Lung (tissue), 12 donors: ENCODE measurements around the gene VOPP1. TPM values are rescaled to one million over a fixed set of nuclear protein-coding genes. Genes with fewer than 3 reads are reported as not detected.

ENCODE experiments used
- ATAC-seq: fragments of 200-7000 bp; cut with Tn5 transposase; one replicate; pipeline ENCODE4 v1.9.1; 2020; ENCODE audit warnings: moderate number of reproducible peaks; ENCODE audit not compliant: insufficient read depth, low FRiP score
- DNase-seq, 3 donors: peaks; one replicate each; pipeline ENCODE4 v3.0.0-alpha.2; 2013 to 2017
- H3K27ac ChIP-seq, 2 donors: one replicate each; pipeline ENCODE4 v1.5.1; 2013; ENCODE audit warnings: mild to moderate bottlenecking in 2 of 2, moderate library complexity in 2 of 2, control low read depth in 1 of 2, inconsistent platforms in 1 of 2, low read depth in 1 of 2, low read length in 1 of 2
- H3K27me3 ChIP-seq, 3 donors: one replicate each; pipeline ENCODE4 v1.5.1; 2013; ENCODE audit warnings: low read length in 2 of 3; ENCODE audit not compliant: control insufficient read depth in 3 of 3, insufficient read depth in 3 of 3
- H3K36me3 ChIP-seq, 4 donors: one replicate each; pipeline ENCODE4 v1.5.1; 2013; ENCODE audit warnings: low read length in 4 of 4, mild to moderate bottlenecking in 1 of 4, moderate library complexity in 1 of 4; ENCODE audit not compliant: control insufficient read depth in 4 of 4, insufficient read depth in 4 of 4
- H3K4me1 ChIP-seq, 5 donors: one replicate each; pipeline ENCODE4 v1.5.1; 2013; ENCODE audit warnings: low read length in 5 of 5, mild to moderate bottlenecking in 2 of 5, moderate library complexity in 1 of 5; ENCODE audit not compliant: control insufficient read depth in 5 of 5, insufficient read depth in 5 of 5
- H3K4me3 ChIP-seq: one replicate; pipeline ENCODE4 v1.5.1; 2013; ENCODE audit warnings: mild to moderate bottlenecking, control low read depth, moderate library complexity
- H3K9ac ChIP-seq, 2 donors: one replicate each; pipeline ENCODE4 v1.5.1; 2013; ENCODE audit warnings: low read length in 2 of 2, control low read depth in 1 of 2; ENCODE audit not compliant: insufficient read depth in 1 of 2
- H3K9me3 ChIP-seq, 4 donors: one replicate each; pipeline ENCODE4 v1.5.1; 2013; ENCODE audit warnings: low read length in 3 of 4, mild to moderate bottlenecking in 1 of 4, moderate library complexity in 1 of 4; ENCODE audit not compliant: control insufficient read depth in 4 of 4, insufficient read depth in 3 of 4
- WGBS, 2 donors: extraction: QIAGEN DNeasy Blood & Tissue Kit; methylation state at CpG; one replicate each; pipeline ENCODE4 v1.1.7; 2013; 5-methylcytosine and 5-hydroxymethylcytosine counted together
- polyA plus RNA-seq, 2 donors: library from polyadenylated mRNA; stranded (reverse); fragments of 200-250 nt; gene quantifications; one replicate each; pipeline ENCODE4 v1.2.1, GENCODE V29; 2013
- total RNA-seq, 2 donors: library from RNA; depleted of rRNA in 1 of 2; stranded (reverse); fragments of >200 nt in 1 of 2; gene quantifications; one replicate each; pipeline ENCODE4 v1.2.1, GENCODE V29; 2014 to 2021
- TF ChIP-seq, protein P1 (sequence below): IDR thresholded peaks from 2 replicates; pipeline ENCODE4 v1.5.1; 2012; ENCODE audit warnings: mild to moderate bottlenecking; ENCODE audit errors: control extremely low read depth, extremely low read depth
- donor health status: control.
- donor health status: control.
- donor health status: Bipolar disorder and iron deficiency.
- donor health status: healthy.
- donor health status: DM: yes; HTN: yes; CAD: no.

Gene VOPP1
- total and polyA plus RNA-seq, 4 donors = 25.8 to 64.0 (median 38.0) TPM

DNA sequence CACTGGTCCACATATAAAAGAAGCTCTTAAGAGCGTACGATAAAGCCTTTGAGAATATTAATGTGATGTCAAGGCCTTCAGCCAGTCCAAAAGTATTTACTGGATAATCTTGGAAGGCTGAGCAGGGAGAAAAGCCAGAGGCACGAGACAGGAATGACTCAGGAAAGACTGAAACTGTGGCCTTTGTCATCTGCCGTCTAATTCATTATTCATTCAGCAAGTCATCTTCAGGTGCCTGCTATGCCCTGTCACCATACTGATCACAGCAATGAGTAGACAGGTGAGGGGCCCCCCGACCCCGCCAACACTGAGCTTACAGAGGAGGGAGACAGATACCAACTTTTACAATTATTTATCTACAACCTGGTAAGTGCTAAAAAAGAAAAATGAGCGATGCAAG, 78.9 kb downstream of the VOPP1 start:
- no peak for DNase-seq
- no peak overlapping the region for H3K9ac ChIP-seq
- 89 to 92% methylated on average over 7 of the region's 7 CpGs for WGBS, 2 donors

GRCh38 chr7:55491346-55491745, 81.0 kb downstream of the VOPP1 start:
- Histone ChIP-seq H3K9me3 (no peaks in the 10 kb centered on the region), H3K4me3 (no peak overlapping the region), H3K36me3 (peaks cover 0 to 23% (median 6%) of the 10 kb centered on the region in 4 donors), H3K27ac (no peak overlapping the region), H3K27me3 (no peaks in the 10 kb centered on the region), H3K4me1 (peaks cover 0 to 5% (median 0%) of the 10 kb centered on the region in 5 donors), H3K9ac (no peak overlapping the region)
- ATAC-seq (no peak), DNase-seq (no peak)
- TF ChIP-seq, protein P1, sequence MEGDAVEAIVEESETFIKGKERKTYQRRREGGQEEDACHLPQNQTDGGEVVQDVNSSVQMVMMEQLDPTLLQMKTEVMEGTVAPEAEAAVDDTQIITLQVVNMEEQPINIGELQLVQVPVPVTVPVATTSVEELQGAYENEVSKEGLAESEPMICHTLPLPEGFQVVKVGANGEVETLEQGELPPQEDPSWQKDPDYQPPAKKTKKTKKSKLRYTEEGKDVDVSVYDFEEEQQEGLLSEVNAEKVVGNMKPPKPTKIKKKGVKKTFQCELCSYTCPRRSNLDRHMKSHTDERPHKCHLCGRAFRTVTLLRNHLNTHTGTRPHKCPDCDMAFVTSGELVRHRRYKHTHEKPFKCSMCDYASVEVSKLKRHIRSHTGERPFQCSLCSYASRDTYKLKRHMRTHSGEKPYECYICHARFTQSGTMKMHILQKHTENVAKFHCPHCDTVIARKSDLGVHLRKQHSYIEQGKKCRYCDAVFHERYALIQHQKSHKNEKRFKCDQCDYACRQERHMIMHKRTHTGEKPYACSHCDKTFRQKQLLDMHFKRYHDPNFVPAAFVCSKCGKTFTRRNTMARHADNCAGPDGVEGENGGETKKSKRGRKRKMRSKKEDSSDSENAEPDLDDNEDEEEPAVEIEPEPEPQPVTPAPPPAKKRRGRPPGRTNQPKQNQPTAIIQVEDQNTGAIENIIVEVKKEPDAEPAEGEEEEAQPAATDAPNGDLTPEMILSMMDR = no peak
- WGBS, 2 donors = 97 to 99% methylated on average over 5 of the region's 5 CpGs

More for the DNA sequence above, 78.9 kb downstream of the VOPP1 start:
- Histone ChIP-seq H3K4me1 (no peaks in the 10 kb centered on the region), H3K9me3 (no peaks in the 10 kb centered on the region), H3K27ac (no peak overlapping the region), H3K27me3 (no peaks in the 10 kb centered on the region), H3K4me3 (no peak overlapping the region), H3K36me3 (peaks cover 0 to 24% (median 7%) of the 10 kb centered on the region in 4 donors)
- TF ChIP-seq, protein P1 = no peak
- no peak for ATAC-seq

- no peak for ATAC-seq
- TF ChIP-seq, protein P1 = no peak
- peaks cover 0 to 7% (median 0%) of the 10 kb centered on the region in 5 donors for H3K4me1 ChIP-seq
- no peak overlapping the region for H3K4me3 ChIP-seq
- WGBS, 2 donors = 91 to 98% methylated on average over 5 of the region's 5 CpGs
- no peaks in the 10 kb centered on the region for H3K27me3 ChIP-seq
- no peak for DNase-seq
- peaks cover 0 to 25% (median 6%) of the 10 kb centered on the region in 4 donors for H3K36me3 ChIP-seq
- H3K9ac ChIP-seq = no peak overlapping the region
- H3K9me3 ChIP-seq = no peaks in the 10 kb centered on the region
- H3K27ac ChIP-seq = no peak overlapping the region
These were observed 82.2 kb downstream of the VOPP1 start for GRCh38 chr7:55490099-55490498.

DNA sequence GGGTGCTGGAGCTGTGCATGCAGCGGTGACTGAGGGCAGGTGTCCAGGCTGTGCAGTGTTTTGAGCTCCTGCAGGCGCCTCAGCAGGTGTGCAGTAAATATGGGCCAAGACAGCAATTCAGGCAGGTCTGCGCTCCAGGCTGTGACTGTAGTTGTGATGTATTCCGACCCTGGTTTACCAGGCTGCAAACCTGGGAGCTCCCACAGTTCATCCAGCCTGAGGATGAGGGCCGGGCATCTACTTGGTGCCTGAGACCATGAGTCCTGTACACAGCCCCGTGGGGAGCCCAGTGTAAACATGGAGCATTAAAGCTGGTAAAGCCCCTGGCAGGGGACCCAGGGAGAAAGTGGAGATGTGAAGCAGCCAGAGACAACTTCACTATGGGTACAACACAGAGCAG, 82.8 kb downstream of the VOPP1 start:
- peaks cover 0 to 27% (median 6%) of the 10 kb centered on the region in 4 donors for H3K36me3 ChIP-seq
- H3K9ac ChIP-seq = no peak overlapping the region
- H3K27ac ChIP-seq = no peak overlapping the region
- ATAC-seq (no peak), DNase-seq (no peak)
- TF ChIP-seq, protein P1 = no peak
- H3K27me3 ChIP-seq = no peaks in the 10 kb centered on the region
- H3K4me3 ChIP-seq = no peak overlapping the region
- peaks cover 0 to 7% (median 0%) of the 10 kb centered on the region in 5 donors for H3K4me1 ChIP-seq
- no peaks in the 10 kb centered on the region for H3K9me3 ChIP-seq
- 97 to 99% methylated on average over 6 of the region's 6 CpGs for WGBS, 2 donors
